Keratinocyte (primary cell): ENCODE results near the gene ELMO3.

Source experiments
- CTCF ChIP-seq, 3 experiments: IDR thresholded peaks in 1 of 3; conservative IDR thresholded peaks in 1 of 3; optimal IDR thresholded peaks in 1 of 3; 2 replicates in 2 of 3; 3 replicates in 1 of 3; pipeline versions ENCODE3 to v1.5.1; 2011; ENCODE audit warnings: low read length in 3 of 3, mild to moderate bottlenecking in 3 of 3, moderate library complexity in 2 of 3, control low read depth in 1 of 3, inconsistent platforms in 1 of 3; ENCODE audit not compliant: insufficient read depth in 2 of 3; ENCODE audit errors: extremely low read depth in 1 of 3
- EZH2 ChIP-seq: IDR thresholded peaks from one replicate; pipeline ENCODE4 v1.6.1; 2012; ENCODE audit warnings: inconsistent platforms, mild to moderate bottlenecking, low read length, moderate library complexity

GRCh38 chr16:67207249-67208091, 8.5 kb downstream of the ELMO3 start:
- no peak for TF ChIP-seq CTCF (optimal IDR thresholded peaks at IDR 0.05 in 1 of 3, IDR thresholded peaks at IDR 0.05 in 1 of 3, conservative IDR thresholded peaks at IDR 0.05 in 1 of 3; ENCODE audit: extremely low read depth in 1 of 3, insufficient read depth in 2 of 3, low read length in 3 of 3)
- no peak for TF ChIP-seq EZH2
